GM19438 (cell line): ENCODE measurements around the gene PKDCC.
"Not testable (repeated sequence)": the region's sequence is repeated elsewhere in the genome, so short reads cannot be mapped to it uniquely, and the experiment has no call there.

Source experiments
- ATAC-seq: cut with Tn5 transposase; IDR thresholded peaks from one replicate; pipeline ENCODE4 v1.9.1; 2021; ENCODE audit warnings: low read depth; ENCODE audit not compliant: unreplicated experiment

The PKDCC gene

DNA sequence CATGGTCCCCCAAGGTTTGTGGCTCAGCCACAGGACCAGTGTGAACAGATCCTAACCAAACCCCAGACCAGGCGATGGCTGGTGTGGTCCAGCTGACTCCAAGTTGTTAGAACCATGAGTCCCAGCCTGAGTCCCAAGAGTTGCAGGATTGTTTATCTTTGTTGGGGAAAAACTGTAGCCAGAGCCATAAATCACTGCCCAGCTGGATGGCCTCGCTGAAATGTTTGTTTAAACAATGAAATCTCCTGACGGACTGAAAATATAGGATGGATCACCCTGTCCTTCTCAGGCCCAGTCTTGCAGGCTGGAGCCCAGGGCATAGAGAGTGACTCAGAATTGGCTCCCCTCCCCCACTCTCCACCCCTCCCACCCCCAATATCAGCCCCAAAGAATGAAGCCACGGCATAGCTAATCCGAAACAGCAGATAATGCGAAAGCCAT is 36.4 kb downstream of the PKDCC start:
- no peak for ATAC-seq

DNA sequence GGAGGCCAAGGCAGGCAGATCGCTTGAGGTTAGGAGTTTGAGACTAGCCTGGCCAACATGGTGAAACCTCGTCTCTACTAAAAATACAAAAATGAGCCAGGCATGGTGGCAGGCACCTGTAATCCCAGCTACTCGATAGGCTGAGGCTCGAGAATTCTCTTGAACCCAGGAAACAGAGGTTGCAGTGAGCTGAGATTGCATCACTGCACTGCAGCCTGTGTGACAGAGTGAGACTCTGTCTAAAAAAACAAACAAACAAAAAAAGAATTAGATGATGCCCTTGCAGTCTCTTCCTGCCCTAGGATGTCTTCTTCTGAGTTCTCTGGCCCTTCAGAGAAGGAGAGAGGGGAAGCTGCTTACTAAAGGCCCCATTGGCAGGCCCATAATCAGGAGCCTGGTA is 37.2 kb downstream of the PKDCC start:
- ATAC-seq = not testable (repeated sequence)

DNA sequence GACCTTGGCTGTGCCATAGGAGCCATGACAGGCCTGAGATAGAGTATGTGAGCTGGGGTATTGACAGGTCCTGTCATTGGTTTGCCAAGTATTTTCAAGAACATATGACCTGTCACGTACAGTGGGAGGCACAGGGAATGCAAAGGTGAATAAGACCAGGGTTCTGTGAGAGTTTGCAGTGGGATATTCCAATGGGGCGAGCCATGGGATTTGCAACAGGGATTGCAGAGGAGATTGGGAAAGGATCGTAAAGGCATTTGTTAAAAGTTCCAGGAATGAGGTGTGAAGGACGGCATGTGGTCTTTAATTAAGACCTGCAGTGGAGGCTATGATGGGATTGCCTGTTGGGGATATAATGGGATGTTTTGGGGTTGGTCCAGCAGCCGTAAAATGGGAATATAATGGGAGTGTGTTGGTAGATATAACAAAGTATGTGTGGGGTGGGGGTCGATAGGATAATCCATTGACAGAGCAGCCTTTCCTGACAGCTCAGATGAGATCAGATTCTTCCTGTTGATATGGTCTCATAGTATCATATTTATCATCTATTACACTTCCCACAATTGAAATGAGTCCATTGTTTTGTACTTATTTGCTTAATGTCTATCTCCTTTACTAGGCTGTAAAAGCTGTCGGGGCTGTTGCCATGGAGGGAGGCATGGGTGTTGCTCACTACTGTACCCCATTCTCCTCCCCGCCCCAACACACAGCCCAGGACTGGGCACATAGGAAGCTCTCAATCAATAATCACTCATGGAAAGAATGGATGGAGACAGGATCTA is 38.1 kb downstream of the PKDCC start:
- ATAC-seq = no peak

DNA sequence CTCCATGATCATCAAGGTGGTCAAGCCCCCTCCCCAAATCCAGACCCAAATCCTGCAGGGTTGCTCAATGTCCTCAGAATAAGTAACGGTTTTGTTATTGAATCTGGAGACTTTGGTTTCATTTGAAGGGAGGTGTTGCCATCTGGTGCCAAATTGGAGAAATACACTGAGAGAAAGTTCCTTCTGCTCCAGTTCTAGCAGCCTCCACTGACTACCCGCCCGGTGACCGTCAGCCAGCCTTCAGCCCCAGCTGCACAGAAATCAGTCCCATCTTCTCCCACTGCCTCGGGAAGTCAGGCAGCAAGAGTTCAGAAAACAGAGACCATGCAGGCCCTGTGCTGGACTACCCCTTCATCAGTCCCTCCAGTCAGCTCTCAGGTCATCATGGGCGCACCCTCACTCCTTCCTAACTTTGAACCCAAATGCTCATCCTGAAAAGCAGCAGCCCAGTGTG is 38.7 kb downstream of the PKDCC start:
- ATAC-seq = no peak

DNA sequence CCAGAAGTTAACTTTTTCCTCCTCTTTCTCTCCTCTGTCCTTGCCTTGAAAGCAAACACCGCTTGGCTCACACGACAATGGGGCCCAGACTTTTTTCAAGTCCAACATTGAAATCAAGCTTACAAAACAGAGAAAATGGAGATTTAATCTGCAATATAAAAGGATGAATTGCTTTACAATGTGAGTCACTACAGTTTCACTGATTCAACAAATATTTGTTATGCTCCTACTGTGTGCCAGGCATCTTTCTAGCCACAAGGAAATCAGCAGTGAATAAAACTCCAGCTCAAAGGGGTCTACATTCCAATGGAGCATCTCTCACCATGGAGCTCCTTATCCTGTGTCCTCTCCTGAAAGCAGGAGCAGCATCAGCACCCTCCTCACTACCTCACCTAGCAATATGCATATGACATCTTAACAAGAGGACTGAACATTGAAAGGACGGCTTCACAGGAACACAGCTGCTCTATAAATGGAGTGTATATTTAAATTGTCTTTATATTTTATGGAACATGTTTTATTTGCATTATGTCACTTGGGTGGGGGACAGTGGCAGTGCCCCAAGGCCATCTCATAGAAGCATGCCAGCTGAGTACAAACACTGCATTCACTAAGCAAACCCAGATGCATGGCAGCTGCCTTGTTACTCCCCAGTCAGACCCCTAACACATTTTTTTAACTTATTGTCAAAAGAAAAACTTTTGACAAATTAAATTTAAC is 39.5 kb downstream of the PKDCC start:
- ATAC-seq = no peak

DNA sequence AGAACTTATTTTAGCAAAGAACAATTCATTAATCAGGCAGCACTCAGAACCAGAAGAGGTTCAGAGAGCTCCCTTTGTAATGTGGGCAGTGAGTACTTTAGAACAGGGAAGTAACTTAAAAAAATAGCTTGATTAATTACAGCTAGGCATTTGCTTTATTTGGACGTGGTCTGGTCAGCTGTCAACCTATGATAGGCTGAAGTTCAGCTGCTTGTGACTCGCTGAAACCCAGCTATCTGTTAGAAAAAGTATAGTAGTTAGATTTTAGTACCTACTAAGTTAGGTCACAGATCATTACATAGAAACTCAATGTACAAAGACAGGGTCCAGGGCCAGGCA is 40.0 kb downstream of the PKDCC start:
- no peak for ATAC-seq

DNA sequence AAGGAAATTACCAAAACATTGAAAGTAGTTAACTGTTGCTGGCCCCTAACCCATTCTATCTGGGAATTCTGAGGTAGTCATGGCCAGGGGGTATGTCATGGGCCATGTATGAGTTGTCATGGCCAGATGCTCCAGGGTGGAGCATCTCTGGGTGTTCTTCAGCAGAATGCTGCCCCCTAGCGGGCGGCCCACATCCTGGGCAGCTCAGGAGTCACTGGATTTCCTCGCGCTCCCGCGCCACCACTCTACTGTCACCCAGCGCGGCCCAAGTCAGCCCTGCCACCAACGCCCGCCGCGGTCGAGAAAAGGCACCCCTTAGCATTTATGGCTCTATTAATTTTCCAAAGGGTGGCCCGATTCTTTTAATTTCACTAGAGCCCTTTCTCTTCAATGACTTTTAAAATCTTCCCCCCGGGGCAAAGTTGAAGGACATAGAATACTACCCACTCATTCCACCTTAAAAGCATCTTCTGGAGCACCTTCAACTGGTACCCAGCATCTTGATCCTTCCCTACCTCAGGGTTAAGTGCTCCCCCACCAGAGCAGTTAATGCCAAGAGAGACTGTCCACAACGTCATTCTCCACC is 41.6 kb downstream of the PKDCC start:
- peak; percentile 91 for ATAC-seq

DNA sequence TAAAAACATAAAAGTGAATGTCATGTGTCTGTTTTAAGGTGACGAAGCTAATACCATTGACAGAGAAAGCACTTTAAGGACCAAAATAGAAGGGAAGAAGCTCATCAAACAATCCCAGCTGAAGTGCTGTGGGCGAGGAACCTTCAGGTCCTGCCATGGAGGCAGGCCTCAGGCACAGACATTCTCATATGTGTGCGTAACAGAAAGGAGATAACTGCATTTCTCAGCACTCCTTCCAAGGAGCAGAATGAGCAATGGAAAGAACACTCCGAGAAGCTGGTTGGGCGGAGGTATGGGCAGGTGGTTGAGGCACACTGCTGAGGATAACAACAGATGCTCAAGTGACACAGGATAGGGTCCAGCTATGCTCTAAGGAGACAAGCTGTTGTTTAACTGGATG is 42.4 kb downstream of the PKDCC start:
- no peak for ATAC-seq

DNA sequence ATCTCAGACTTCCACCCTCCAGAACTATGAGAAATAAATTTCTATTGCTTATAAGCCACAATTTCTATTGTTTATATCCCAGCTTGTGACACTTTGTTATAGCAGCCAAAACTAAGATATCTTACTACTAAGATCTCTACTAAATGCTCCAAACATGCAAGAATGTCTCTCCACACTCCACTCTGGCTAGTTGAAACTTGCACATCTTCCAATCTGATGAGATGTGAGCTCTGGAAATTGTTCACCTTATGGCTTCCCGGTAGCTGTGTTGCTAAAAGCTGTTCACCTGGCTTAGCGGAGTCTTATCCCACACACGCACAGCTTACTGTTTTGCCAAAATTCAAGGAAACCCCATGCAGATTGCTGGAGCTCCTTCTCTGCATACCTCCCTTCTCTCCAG is 43.9 kb downstream of the PKDCC start:
- ATAC-seq = no peak

DNA sequence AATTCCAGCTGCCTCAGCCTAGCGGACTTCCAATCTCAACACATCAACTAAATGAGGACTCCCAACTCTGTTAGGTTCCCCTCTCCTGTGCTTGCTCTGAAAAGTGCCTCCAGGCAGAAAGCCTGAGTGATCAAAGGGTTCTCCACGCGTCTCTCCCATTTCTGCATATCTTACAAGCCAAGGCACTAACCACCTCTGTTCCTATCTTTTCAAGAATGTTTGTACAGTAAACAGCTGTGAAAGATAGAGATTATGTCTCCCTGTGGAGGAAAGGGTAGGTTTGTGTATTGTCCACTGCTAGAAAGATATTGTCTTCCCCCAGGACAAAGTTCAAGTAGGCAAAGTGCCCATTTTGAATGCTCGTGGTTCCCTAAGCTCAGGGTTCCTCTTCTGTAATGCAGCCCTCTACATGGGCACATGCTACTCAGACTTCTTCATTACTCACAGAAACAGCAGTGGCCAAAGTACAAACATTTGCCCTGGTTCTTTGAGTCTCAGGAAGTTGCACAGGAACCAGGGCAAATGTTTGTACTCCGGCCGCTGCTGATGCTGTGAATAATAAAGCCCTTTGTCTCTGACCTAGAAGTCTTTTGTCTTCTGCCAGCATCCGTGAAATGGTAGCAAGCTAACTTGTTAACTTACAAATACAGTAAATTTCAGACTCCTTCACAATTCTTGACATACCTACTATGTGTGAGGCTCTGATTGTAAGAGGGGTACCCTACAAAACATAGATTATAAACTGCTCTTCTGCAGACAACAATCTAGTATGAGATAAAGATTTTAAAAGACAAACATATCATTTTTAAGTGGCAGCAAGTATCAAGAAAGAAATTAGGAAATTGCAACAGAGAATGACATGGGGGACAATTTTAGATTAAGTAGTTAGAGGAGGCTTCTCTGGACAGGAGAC is 44.5 kb downstream of the PKDCC start:
- ATAC-seq = no peak

DNA sequence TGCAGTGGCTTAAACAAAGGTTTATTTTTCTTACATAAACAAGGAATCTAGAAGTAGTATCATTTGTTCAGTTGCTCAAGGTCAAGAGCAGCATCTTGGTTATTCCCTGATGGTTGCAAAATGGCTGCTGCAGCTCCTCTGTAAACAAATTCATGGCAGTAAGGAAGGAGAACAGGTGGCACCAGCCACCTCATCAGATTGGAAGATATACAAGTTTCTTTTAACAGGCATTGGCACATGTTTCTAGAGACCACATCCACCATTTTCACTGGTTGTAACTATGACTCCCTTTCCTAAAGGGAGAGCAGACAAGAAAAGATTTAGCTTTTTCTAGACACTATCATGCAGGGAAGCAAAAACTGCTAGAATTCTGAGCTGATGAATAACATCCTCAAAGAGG is 46.3 kb downstream of the PKDCC start:
- no peak for ATAC-seq

DNA sequence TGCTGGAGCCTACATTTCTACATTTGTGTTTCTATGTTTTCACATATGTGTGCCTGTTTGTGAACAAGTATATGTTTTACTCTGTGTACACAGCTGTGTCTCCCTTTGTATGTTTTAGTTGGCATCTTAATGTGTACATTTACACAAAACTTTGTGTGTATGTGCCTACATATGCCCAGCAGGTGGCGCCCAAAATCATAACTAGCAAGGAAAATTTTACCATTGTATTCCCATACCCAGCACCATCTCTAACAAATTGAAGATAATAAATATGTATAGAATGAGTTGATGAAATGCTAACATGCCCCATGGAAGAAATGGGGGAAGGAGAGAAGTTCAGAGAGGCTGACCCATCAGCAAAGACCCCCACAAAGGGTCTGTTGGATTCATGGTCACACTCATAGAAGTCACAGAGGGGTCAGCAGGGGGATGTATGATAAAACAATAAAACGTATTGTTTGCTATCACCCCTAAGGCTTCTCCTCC is 48.1 kb downstream of the PKDCC start:
- ATAC-seq = no peak

DNA sequence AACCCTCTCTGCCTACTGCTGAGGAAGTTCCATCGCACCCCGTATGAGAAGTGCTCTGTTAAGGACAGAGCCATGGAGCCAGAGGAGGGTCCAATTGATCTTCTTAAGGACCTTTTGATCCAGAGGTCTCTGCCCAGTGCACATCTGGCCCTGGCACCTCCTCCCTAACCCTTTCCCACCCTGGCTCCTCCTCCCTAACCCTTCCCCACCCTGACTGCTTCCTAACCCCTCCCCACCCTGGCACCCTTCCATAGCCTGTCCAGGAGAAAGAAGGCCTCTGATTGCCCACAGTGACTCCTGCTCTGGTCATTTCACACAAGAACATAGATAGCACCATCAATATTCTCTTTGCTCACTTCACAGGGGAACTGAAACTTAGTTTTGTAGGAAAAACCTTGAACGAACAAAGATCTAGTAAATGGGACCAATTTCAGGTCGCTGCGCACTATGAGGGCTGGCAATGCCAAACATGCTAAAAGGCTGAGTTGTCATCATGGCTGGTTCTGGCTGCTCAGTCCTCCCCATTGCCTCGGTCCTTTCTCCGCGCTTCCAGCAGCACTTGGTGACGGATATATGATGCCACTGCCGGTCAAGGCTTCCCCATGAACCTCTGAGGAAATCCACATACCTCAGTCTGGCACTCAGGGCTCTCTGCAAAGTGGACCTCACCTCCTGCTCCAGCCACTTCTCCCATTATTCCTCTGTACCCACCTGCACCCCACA is 49.2 kb downstream of the PKDCC start:
- no peak for ATAC-seq

DNA sequence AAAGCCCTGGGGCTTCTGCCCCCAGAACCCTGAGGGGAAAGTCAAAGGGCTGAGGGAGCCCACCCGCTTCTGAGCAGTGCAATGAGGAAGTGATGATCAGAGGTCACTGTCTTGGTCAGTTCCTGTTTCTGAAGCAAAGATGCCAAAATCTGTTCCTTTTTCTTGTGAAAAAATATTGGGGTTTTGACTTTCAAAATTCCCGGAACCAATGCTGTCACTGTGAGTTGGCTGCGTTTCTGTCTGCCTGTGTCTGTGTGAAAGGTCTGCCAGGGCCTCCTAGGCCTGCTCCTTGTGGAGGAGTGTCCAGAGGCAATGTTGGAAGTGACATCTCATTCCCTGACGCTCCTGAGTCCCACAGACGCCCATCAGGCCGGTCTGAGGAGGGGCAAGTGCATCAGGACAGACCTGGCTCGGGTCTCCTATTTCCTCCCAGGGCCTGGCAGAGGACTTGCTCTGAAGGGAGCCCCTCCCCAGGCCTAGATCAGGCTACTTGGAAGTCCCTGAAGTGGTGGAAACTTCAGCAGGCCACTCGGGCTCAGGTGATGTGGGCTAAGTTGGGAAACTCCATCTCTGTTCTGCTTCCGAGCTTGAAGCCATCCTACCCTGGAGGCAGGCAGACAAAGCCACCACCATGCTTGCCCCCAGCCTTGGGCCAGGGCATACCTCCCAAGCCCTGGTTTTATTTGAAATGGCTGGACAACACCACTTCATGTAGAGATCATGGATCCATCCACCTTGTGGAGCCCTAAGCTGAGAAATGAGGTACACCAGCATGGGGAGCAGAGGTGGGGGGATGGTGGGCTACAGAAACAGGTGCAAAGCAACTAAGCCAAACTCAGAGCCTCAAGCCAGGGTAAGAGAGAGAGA is 51.0 kb downstream of the PKDCC start:
- ATAC-seq = no peak

DNA sequence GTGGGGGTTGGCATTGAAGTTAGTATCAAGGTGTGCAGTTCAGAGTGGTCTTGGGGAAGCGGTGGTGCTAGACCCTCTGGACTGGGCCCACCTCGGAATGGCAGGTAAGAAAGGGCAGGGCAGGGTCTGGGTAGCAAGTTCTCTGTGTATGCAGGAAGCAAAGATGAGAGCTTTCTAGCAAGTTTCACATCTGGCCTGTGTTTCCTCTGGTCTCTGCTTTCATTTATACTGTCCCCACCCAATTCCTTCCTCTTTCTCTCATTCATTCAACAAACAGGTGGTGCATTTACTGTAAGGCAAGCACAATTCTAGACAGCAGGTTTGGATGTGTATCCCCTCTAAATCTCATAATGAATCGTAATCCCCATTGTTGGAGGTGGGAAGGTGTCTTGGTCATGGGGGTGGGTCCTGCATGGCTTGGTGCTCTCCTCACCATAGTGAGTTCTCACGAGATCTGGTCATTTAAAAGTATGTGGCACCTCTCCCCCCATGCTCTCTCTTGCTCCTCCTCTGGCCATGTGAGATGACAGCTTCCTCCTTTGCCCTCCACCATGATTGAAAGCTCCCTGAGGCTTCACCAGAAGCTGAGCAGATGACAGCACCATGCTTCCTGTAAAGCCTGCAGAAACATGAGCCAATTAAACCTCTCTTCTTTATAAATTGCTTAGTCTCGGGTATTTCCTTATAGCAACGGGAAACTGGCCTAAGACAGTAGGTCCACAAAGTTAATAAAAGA is 51.8 kb downstream of the PKDCC start:
- ATAC-seq = no peak

DNA sequence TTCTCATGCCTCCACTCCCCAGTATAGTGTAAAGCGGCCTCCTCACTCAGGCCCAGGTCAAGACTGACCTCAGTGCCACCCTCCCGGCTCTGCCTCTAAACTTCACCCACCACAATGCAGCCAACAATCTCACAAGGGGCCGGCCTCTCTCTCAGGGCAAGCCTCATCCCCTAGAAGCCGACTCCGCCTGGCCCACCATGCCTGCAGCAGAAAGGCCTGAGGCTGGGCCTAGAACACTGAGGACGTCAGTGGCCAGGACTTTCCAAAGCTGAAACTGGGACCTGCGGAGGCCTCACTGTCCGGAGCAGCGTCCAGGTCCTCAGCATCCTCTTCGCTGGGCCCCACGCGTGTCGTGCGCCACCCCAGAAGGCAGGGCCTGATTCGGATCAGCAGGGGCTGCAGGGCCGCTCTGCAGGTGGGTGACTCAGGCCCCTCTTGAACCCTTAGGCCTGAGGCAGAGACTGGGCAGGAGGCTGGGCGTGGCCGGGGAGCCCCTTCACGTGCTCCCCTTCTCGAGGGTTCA is 52.9 kb downstream of the PKDCC start:
- ATAC-seq = no peak

DNA sequence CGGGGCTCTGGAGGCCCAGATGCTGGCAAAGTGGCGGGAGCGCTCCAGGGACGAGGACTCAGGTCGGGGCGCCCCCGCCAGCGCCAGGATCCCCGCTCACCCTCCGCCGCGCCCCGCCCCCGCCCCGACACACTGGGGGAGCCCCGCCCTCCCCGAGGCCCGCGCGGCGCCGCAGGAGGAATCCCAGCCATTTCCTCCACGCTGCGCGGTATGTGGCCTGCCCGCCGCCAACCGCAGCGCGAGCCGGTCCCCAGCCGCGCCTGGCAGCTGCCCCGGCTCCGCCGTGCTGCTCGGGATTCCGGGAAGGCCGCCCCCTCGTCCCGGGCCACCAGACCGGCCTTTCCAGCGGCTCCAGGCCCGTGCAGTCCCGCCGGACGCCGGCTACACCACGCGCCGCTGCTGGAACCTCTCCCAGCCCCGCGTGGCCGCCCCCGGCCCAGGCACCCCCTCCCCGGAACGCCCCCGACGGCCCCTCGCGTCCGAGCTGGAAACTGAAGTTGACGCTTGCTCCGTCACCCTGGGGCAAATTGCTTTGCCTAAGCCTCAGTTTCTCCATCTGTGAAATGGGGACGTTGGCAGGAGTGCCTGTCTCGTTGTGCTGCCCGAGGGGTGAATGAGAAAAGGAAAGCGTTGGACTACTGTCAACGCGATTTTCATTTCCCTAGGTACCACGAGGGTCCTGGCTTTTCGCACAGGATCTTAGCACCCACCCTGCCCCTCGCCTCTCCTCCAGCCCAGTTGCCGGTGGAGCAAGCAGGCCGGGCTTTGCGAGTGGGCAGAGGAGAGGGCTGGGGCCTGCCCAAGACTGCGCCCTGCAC is 53.6 kb downstream of the PKDCC start:
- no peak for ATAC-seq
